Midbrain (tissue), 1 donor: Measurements from ENCODE around the gene KITLG.
"Not testable (repeated sequence)": the region's sequence is repeated elsewhere in the genome, so short reads cannot be mapped to it uniquely, and the experiment has no call there.

Experiments used
- DNase-seq: peaks from one replicate; lab custom pipeline; 2025; lab: John Stamatoyannopoulos, UW

The KITLG gene

GRCh38 chr12:88544991-88545980 is 35.0 kb downstream of the KITLG start:
- DNase-seq = no peak

GRCh38 chr12:88539893-88540292 is 40.4 kb downstream of the KITLG start:
- DNase-seq = no peak

GRCh38 chr12:88538697-88539096 is 41.6 kb downstream of the KITLG start:
- DNase-seq = no peak

- no peak for DNase-seq
Measured at GRCh38 chr12:88538250-88538649, 42.0 kb downstream of the KITLG start.

GRCh38 chr12:88530868-88531267 is 49.4 kb downstream of the KITLG start:
- no peak for DNase-seq

- DNase-seq = no peak
Measured at GRCh38 chr12:88529531-88530488, 50.5 kb downstream of the KITLG start.

GRCh38 chr12:88522961-88523360 is 57.3 kb downstream of the KITLG start:
- DNase-seq = no peak

- no peak for DNase-seq
Measured at GRCh38 chr12:88520436-88520820, 59.8 kb downstream of the KITLG start.

GRCh38 chr12:88519802-88520435 is 60.4 kb downstream of the KITLG start:
- DNase-seq = no peak

GRCh38 chr12:88518863-88519403 is 61.3 kb downstream of the KITLG start:
- no peak for DNase-seq

GRCh38 chr12:88516811-88517210 is 63.5 kb downstream of the KITLG start:
- no peak for DNase-seq

GRCh38 chr12:88510843-88511242 is 69.4 kb downstream of the KITLG start:
- DNase-seq = no peak

- DNase-seq = no peak
Measured at GRCh38 chr12:88509851-88510250, 70.4 kb downstream of the KITLG start.

GRCh38 chr12:88509347-88509746 is 70.9 kb downstream of the KITLG start:
- DNase-seq = no peak

- DNase-seq = not testable (repeated sequence)
Measured at GRCh38 chr12:88507851-88508250, 72.4 kb downstream of the KITLG start.

- DNase-seq = no peak
Measured at GRCh38 chr12:88507270-88507669, 73.0 kb downstream of the KITLG start.

GRCh38 chr12:88505696-88506095 is 74.6 kb downstream of the KITLG start:
- no peak for DNase-seq

- DNase-seq = no peak
Measured at GRCh38 chr12:88503281-88503703, 77.0 kb downstream of the KITLG start.

- DNase-seq = no peak
Measured at GRCh38 chr12:88501972-88502938, 78.0 kb downstream of the KITLG start.

- DNase-seq = no peak
Measured at GRCh38 chr12:88496891-88497371, 83.3 kb downstream of the KITLG start.
